SKM-1 treated with dmso at 0.1 percent for 144 hours (cell line): ENCODE results near the gene SERPINB2.

ENCODE experiments used
- DNase-seq: peaks from one replicate; lab custom pipeline; 2025; ENCODE audit not compliant: unreplicated experiment; lab: John Stamatoyannopoulos, UW

The SERPINB2 gene

DNA sequence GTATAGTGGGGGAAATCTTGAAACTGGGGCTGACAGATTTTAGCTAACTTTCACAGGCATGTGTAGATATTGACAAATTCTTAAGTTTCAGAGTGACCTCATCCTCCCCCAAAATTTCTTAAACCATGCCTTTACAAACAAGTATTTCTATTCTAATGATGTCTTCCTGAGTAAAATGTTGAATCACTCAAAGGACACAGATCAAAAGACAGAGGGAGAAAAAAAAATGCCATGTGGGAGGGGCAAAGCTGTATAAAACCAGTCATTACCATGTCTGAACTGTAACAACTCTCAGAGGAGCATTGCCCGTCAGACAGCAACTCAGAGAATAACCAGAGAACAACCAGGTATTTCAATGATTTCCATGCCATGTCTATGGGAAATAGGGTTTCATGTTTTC, at the start of gene SERPINB2:
SERPINB2 (plus strand) TSS at position 282 of the 400 bp plus-strand sequence. CDS start 3,740 bp downstream, outside the sequence.
- no peak for DNase-seq

DNA sequence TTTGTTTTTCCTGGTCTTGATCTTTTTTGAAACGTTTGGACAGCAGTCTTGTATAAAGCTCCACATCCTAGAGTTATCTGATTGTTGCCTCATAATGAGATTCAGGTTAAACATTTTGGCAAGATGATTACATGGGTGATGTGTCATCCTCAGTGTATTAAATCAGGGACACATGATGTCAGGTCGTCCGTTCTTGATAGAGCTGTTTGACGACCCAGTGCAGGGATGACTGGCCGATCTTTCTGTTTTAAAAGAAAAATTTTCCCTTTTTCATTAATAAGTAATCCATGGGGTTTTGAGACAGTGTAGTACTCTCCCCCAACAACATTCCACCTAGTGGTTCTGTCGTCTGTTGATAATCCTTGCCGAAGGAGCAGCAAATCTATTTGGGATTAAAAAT, 44.5 kb upstream of the SERPINB2 start:
- no peak for DNase-seq

DNA sequence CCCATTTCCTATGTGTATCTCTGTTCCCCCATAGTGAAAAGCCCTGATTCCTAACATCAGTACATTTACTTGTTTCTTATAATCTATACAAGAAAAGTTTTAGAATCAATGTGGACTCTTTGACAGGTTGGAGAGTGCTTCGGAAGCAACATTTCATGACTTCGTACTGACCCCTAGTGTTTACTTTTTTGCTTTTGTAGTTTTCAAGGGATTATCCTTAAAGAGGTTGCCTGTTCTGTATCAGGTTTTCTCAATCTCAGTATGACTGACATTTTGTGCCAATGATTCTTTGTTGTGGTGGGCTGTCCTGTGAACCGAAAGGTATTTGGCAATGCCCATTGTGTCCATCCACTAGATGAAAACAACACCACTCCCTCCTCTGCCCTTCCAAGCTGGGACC, 43.3 kb upstream of the SERPINB2 start:
- DNase-seq: peak; percentile 47

- peak; percentile 63 for DNase-seq
Observed at GRCh38 chr18:63848159-63848558, 39.3 kb upstream of the SERPINB2 start.

DNA sequence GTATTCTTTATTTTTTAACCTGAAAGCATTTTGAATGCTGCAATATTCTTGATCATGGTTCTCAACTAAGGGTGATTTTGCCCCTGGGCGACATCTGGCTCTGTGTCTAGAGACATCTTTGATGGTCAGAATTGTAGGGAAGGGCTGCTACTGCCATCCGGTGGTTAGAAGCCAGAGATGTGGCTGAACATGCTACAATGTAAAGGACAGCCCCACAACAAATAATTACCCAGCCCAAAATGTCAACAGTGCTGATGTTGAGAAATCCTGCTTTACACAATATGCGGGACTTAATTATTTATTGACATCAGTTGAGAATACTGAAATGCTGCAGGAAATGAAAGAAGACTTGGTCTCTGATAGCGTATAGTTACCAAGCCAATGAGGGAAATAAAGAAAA, 37.5 kb upstream of the SERPINB2 start:
- DNase-seq: peak; percentile 11

- DNase-seq: no peak
Observed at GRCh38 chr18:63850636-63851035, 36.9 kb upstream of the SERPINB2 start.

DNA sequence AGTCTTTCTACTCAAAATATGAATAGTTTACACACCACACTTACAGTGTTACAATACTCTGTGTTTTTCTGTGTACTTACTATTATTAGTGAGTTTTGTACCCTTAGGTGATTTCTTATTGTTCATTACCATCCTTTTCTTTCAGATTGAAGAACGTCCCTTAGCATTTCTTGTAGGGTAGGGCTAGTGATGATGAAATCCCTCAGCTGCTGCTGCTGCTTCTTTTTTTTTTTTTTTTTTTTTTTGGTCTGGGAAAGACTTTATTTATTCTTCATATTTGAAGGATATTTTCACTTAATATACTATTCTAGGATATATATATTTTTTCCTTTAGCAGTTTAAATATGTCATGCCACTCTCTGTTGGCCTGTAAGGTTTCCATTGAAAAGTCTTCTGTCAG, 29.0 kb upstream of the SERPINB2 start:
- DNase-seq: peak; percentile 32

- DNase-seq: peak; percentile 21
Observed at GRCh38 chr18:63859781-63860475, 27.6 kb upstream of the SERPINB2 start.

DNA sequence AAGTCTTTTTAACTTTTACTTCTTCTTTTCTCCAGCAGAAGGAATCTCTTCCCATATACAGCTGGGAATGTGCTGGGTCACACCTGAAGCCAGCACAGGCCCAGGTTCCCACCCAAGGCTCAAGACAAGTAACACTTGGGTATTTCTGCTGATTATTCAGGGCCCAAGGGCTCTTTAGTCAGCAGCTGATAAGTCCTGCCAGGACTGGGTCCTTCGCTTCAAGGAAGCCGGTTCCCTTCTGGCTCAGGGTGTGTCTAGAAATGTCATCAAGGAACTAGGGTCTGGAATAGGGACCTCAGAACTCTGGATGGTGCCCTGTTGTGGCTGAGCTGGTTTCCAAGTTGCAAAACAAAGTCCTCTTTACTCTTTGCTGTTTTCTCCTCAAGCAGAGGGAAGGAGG, 27.0 kb upstream of the SERPINB2 start:
- no peak for DNase-seq

DNA sequence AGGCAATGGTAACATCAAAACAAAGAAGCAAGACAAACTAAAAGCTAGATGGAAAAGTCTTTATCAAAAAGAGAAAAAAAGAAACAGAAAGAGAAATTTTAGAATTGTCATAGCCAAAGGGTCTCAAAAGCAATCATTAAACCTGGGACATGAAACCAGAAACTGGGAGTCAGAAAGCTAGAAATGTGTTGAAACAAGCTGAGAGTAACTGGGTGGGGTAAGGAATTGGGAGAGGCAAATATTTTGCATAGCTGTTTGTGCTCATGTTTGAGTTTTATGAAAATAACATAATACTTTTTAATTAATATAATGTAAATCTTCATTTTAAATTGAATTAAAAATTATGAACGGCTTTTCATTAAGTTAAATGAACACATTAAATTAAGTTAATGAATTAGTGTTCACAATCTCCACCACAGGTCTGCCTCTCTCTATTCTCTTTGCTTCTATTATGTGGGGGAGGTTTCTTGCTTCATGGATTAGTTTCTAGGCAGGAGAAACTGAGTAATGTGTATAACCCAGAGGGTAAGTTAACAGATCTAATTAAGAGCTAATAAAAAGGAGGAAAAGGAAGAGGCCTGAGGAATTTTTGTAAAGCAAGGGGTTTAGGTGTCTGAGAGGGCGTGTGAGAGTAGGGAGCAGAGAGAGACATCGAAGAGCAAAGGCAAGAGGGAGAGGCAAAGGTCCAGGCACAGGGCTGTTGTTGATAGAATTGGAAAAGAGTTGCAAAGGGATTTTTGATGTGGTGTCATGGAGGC, 20.0 kb upstream of the SERPINB2 start:
- DNase-seq: no peak

- no peak for DNase-seq
Observed at GRCh38 chr18:63868546-63868945, 19.0 kb upstream of the SERPINB2 start.

DNA sequence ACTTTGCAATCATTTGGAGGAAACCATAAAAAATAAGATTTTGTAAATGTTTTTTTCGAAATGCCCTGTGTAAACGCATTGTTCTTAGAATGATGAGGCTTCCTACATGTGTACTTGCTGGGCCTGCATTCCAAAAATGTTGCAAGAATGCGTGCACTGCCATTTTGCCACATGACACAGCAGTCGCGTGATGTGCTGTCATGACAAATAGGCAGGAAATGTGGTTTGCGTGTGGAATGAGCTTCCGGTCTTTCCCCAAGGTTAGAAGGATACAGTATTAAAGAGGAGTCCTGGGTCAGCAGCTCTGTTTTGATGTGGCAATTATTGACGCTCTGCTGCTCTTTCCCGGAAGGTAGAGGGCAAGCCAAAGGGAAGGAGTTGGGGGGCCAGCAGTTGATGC, 18.1 kb upstream of the SERPINB2 start:
- no peak for DNase-seq

DNA sequence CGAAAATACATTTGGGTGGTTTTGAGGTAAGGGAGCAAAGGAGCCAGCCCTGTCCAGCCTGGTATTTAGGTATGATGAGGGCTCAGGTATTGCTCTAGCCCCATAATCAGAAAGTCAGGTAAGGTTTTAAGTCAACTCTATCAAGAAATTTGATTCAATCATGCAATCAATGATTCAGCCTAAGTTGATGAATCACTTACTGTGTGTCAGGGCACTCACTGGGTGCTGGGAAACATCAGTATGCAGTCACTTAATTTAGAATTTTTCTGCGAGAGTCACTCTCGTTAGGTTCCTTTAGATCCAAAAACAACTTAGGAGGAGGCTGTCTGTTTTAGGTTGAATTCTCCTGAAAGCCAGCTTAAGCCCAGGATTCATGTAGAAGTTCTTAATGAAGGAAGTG, 17.7 kb upstream of the SERPINB2 start:
- DNase-seq: no peak

- DNase-seq: no peak
Observed at GRCh38 chr18:63871836-63872235, 15.7 kb upstream of the SERPINB2 start.

- no peak for DNase-seq
Observed at GRCh38 chr18:63872586-63872985, 14.9 kb upstream of the SERPINB2 start.

GRCh38 chr18:63878343-63878742, 9.2 kb upstream of the SERPINB2 start:
- DNase-seq: peak; percentile 54

- no peak for DNase-seq
Observed at GRCh38 chr18:63878925-63879324, 8.6 kb upstream of the SERPINB2 start.

DNA sequence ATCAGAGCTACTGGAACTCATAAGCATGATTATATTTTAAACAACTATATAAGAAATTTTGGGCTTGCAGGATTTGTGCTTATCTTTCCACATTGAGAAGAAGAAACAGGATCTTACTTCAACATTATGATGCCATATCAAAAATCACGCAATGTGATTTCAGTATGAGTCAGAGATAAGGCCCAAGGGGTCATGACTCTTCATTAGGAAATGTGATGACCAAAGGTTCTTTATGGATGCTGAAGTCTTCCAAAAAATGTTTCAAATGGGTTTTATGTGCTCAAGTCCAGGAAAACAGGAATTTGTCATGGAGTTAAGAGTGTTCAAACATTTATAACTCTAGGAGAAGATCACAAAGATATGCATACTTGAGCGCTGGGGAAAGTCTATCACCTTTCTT, 7.8 kb upstream of the SERPINB2 start:
- peak; percentile 26 for DNase-seq

DNA sequence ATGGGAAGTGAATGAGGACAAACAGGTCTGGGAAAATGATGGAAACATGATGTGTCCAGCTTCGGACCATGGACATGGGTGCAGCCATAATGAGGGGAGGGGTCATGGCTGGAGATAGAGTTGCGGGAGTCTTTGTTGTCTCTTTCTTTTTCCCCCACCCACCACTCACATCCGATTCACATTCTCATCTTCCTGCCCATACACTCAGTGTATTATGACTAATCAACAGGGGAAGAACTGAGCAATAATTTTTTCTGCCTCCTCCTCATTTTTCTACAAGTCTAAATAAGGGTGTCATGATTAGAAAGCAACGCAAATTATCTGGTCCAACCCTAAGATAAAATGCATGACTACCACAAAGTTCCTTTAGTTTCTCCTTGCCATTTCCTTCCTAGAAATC, 5.7 kb upstream of the SERPINB2 start:
- DNase-seq: no peak

GRCh38 chr18:63882333-63883141, 5.0 kb upstream of the SERPINB2 start:
- no peak for DNase-seq

GRCh38 chr18:63883617-63884016, 3.9 kb upstream of the SERPINB2 start:
- DNase-seq: peak; percentile 2
